ENCODE measurements around the gene GRM7. TPM values are rescaled to one million over a fixed set of nuclear protein-coding genes. Genes with fewer than 3 reads are reported as not detected.

GRM7 gene
- total RNA-seq, 4 donors from 2014 or later, result 0.40 TPM; not detected in 3

GRCh38 chr3:7754653-7755441 lies 893.9 kb downstream of the GRM7 start:
- TF ChIP-seq CTCF (IDR thresholded peaks at IDR 0.05), result no peak
- no peak for TF ChIP-seq POLR2A (IDR thresholded peaks at IDR 0.05)
- DNase-seq, result no peak
- H3K27me3 ChIP-seq, result no peaks in the 10 kb centered on the region
- no peaks in the 10 kb centered on the region for H3K9me3 ChIP-seq
- no peak overlapping the region for H3K4me3 ChIP-seq
- no peaks in the 10 kb centered on the region for H3K36me3 ChIP-seq
- no peak overlapping the region for H3K27ac ChIP-seq
- no peaks in the 10 kb centered on the region for H3K4me1 ChIP-seq

- Histone ChIP-seq H3K4me3 (no peak overlapping the region), H3K36me3 (no peaks in the 10 kb centered on the region), H3K27me3 (no peaks in the 10 kb centered on the region), H3K9me3 (no peaks in the 10 kb centered on the region), H3K27ac (no peak overlapping the region), H3K4me1 (no peaks in the 10 kb centered on the region)
- TF ChIP-seq CTCF (IDR thresholded peaks at IDR 0.05) (no peak), POLR2A (IDR thresholded peaks at IDR 0.05) (no peak)
- no peak for DNase-seq
These were observed 898.7 kb downstream of the GRM7 start for GRCh38 chr3:7759630-7760029.

GRCh38 chr3:7760718-7761117 lies 899.8 kb downstream of the GRM7 start:
- Histone ChIP-seq H3K9me3 (no peaks in the 10 kb centered on the region), H3K27me3 (no peaks in the 10 kb centered on the region), H3K36me3 (no peaks in the 10 kb centered on the region), H3K27ac (no peak overlapping the region), H3K4me3 (no peak overlapping the region), H3K4me1 (no peaks in the 10 kb centered on the region)
- DNase-seq, result no peak
- no peak for TF ChIP-seq POLR2A (IDR thresholded peaks at IDR 0.05)
- no peak for TF ChIP-seq CTCF (IDR thresholded peaks at IDR 0.05)

GRCh38 chr3:7764115-7764514 lies 903.2 kb downstream of the GRM7 start:
- Histone ChIP-seq H3K27me3 (no peaks in the 10 kb centered on the region), H3K4me1 (no peaks in the 10 kb centered on the region), H3K36me3 (no peaks in the 10 kb centered on the region), H3K9me3 (no peaks in the 10 kb centered on the region), H3K4me3 (no peak overlapping the region), H3K27ac (no peak overlapping the region)
- no peak for DNase-seq
- no peak for TF ChIP-seq POLR2A (IDR thresholded peaks at IDR 0.05)
- TF ChIP-seq CTCF (IDR thresholded peaks at IDR 0.05), result no peak

- DNase-seq, result no peak
- Histone ChIP-seq H3K27ac (no peak overlapping the region), H3K4me3 (no peak overlapping the region), H3K27me3 (no peaks in the 10 kb centered on the region), H3K4me1 (no peaks in the 10 kb centered on the region), H3K36me3 (no peaks in the 10 kb centered on the region), H3K9me3 (no peaks in the 10 kb centered on the region)
- TF ChIP-seq POLR2A (IDR thresholded peaks at IDR 0.05) (no peak), CTCF (IDR thresholded peaks at IDR 0.05) (no peak)
These were observed 905.6 kb downstream of the GRM7 start for GRCh38 chr3:7766530-7766929.
